C4-2B (cell line): ENCODE measurements around the gene CASP10.

Experiments used
- H3K27ac ChIP-seq: fragments of 450-650 bp; 2 replicates; pipeline ENCODE4 v1.5.1; 2017
- ZFX ChIP-seq: fragments of 450-650 bp; IDR thresholded peaks from 2 replicates; pipeline ENCODE4 v1.6.1; 2017
- TF ChIP-seq, protein P1 (sequence below): fragments of 450-650 bp; conservative IDR thresholded peaks from 2 replicates; pipeline ENCODE4 v1.5.1; 2017; ENCODE audit warnings: mild to moderate bottlenecking

CASP10 gene

DNA sequence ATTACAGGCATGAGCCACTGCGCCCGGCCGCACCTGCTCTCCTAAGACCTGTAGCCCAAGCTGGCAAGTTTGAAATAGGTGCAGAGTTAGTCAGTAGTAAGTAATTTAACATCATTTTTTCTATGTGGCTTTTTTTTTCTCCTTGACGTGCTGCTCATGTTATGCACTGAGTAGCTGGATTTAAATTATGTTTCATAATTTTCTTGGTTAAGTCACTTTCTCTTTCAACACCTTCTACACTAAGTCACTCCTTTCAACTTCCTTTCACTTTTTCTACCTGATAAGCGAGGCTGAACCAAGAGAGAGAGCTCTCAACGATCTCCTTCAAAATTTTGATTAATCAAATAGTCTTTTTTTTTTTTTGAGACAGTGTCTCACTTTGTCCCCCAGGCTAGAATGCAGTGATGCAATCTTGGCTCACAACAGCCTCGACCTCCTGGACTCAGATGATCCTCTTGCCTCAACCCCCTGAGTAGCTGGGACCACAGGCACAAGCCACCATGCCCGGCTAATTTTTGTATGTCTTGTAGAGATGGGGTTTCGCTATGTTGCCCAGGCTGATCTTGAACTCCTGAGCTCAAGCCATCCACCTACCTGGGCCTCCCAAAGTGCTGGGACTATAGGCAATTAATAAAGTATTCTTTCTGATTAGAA, 90.5 kb downstream of the CASP10 start:
- no peak for TF ChIP-seq ZFX
- TF ChIP-seq, protein P1, sequence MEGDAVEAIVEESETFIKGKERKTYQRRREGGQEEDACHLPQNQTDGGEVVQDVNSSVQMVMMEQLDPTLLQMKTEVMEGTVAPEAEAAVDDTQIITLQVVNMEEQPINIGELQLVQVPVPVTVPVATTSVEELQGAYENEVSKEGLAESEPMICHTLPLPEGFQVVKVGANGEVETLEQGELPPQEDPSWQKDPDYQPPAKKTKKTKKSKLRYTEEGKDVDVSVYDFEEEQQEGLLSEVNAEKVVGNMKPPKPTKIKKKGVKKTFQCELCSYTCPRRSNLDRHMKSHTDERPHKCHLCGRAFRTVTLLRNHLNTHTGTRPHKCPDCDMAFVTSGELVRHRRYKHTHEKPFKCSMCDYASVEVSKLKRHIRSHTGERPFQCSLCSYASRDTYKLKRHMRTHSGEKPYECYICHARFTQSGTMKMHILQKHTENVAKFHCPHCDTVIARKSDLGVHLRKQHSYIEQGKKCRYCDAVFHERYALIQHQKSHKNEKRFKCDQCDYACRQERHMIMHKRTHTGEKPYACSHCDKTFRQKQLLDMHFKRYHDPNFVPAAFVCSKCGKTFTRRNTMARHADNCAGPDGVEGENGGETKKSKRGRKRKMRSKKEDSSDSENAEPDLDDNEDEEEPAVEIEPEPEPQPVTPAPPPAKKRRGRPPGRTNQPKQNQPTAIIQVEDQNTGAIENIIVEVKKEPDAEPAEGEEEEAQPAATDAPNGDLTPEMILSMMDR = no peak

DNA sequence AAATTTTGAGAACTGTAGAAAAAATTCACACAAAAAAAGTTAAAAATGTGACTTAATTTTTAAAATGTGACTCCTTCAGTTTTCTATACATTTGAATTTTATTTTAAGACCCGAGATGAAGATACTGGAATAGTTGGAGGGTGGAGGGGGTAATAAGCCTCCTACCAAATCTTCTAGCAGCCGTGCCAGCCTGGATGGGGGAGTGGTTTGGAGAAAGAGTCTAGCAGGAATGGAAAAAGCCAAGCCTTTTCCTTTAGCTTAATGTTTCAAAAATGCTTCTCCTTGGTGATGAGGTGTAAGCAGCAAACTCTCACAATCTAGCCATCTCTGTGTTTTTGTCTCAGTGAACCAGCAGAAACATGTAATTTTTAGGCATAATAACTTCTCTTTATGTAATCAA, 92.1 kb downstream of the CASP10 start:
- no peak overlapping the region for H3K27ac ChIP-seq
- TF ChIP-seq, protein P1 = no peak
- TF ChIP-seq ZFX = no peak

More for the DNA sequence above, 90.5 kb downstream of the CASP10 start:
- H3K27ac ChIP-seq = no peak overlapping the region

DNA sequence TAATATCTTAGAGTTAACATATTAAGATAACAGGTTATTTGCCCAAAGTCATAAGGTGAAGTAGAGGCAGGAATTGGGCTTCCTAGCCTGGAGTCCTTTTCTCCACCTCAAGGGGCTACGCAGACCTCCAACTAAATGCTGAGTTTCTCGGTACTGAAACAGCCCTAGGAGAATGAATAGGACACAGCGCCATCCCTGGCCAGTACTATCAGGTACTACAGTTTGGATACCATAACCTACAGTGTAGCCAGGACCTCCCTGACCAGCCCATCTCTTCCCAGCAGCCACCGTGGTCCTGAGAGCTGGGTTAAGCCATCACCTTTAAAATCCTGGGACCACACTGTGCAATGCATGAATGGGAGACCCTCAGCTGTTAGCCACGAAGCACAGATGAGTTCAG, 93.0 kb downstream of the CASP10 start:
- H3K27ac ChIP-seq = no peak overlapping the region
- TF ChIP-seq, protein P1 = no peak
- no peak for TF ChIP-seq ZFX

DNA sequence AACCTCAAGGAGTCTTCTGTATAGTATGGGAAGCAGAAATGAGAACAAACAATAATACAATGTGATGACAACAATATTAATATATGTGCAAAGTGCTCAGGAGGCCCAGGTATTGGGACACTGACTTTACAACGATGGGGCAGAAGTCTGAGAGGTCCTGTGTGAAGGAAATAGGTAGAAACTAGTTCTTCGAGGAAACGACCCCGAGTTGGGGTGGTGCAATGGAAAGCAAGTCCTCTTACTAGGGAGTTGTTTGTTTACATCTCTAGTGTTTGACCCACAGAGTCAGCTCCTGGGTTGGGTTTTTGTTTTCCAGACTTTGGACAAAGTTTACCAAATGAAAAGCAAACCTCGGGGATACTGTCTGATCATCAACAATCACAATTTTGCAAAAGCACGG, 93.6 kb downstream of the CASP10 start:
- no peak overlapping the region for H3K27ac ChIP-seq
- TF ChIP-seq, protein P1 = no peak
- TF ChIP-seq ZFX = no peak
